GM12864 (cell line): Measurements from ENCODE around the gene NOL3.

ENCODE experiments used
- DNase-seq: peaks from one replicate; pipeline ENCODE4 v3.0.0-alpha.2; 2011; ENCODE audit warnings: low read depth
- H3K4me3 ChIP-seq: 2 replicates; pipeline ENCODE4 v1.5.1; 2011; ENCODE audit warnings: mild to moderate bottlenecking, low read depth, low read length, control low read depth
- CTCF ChIP-seq: IDR thresholded peaks from 2 replicates; pipeline ENCODE4 v1.5.1; 2011; ENCODE audit warnings: low read depth, mild to moderate bottlenecking, moderate library complexity, low read length, control low read depth, inconsistent platforms; ENCODE audit errors: missing control alignments

The NOL3 gene

GRCh38 chr16:67142342-67142741, 28.0 kb upstream of the NOL3 start:
- H3K4me3 ChIP-seq = no peak overlapping the region
- no peak for TF ChIP-seq CTCF
- DNase-seq = no peak

- H3K4me3 ChIP-seq = no peak overlapping the region
- no peak for TF ChIP-seq CTCF
- no peak for DNase-seq
Observed at GRCh38 chr16:67144943-67145342, 25.4 kb upstream of the NOL3 start.

GRCh38 chr16:67145746-67146145, 24.6 kb upstream of the NOL3 start:
- no peak overlapping the region for H3K4me3 ChIP-seq
- DNase-seq = no peak
- no peak for TF ChIP-seq CTCF

GRCh38 chr16:67146523-67147357, 23.6 kb upstream of the NOL3 start:
- no peak overlapping the region for H3K4me3 ChIP-seq
- no peak for DNase-seq
- TF ChIP-seq CTCF = no peak

- no peak overlapping the region for H3K4me3 ChIP-seq
- no peak for DNase-seq
- no peak for TF ChIP-seq CTCF
Observed at GRCh38 chr16:67147437-67148140, 22.7 kb upstream of the NOL3 start.

GRCh38 chr16:67148221-67148620, 22.1 kb upstream of the NOL3 start:
- no peak for TF ChIP-seq CTCF
- no peak for DNase-seq
- H3K4me3 ChIP-seq = no peak overlapping the region
